HEK293 (cell line): ENCODE data around the gene SLC6A11.

Experiments
- ATF2 ChIP-seq: fragments of 450-650 bp; formaldehyde crosslinking; IDR thresholded peaks from 2 replicates; pipeline ENCODE4 v1.5.1; 2016; ENCODE audit warnings: missing biosample characterization, missing genetic modification characterization, low read depth
- KLF7 ChIP-seq: fragments of 450-650 bp; formaldehyde crosslinking; IDR thresholded peaks from 2 replicates; pipeline ENCODE4 v1.5.1; 2016; ENCODE audit warnings: missing biosample characterization, missing genetic modification characterization, borderline replicate concordance
- KLF9 ChIP-seq: fragments of 450-650 bp; formaldehyde crosslinking; IDR thresholded peaks from 2 replicates; pipeline ENCODE4 v1.5.1; 2016; ENCODE audit warnings: missing biosample characterization, missing genetic modification characterization, low read depth
- ZNF223 ChIP-seq: fragments of 450-650 bp; formaldehyde crosslinking; IDR thresholded peaks from 2 replicates; pipeline ENCODE4 v1.5.1; 2016; ENCODE audit warnings: missing biosample characterization, missing genetic modification characterization
- ZNF248 ChIP-seq: fragments of 450-650 bp; formaldehyde crosslinking; IDR thresholded peaks from 2 replicates; pipeline ENCODE4 v1.5.1; 2017; ENCODE audit warnings: missing biosample characterization, missing genetic modification characterization
- ZNF48 ChIP-seq: fragments of 450-650 bp; formaldehyde crosslinking; IDR thresholded peaks from 2 replicates; pipeline ENCODE4 v1.5.1; 2016; ENCODE audit warnings: missing biosample characterization, missing genetic modification characterization
- ZNF600 ChIP-seq: fragments of 450-650 bp; formaldehyde crosslinking; IDR thresholded peaks from 2 replicates; pipeline ENCODE4 v1.5.1; 2016; ENCODE audit warnings: missing biosample characterization, missing genetic modification characterization
- TF ChIP-seq, protein P1 (sequence below): fragments of 450-650 bp; formaldehyde crosslinking; IDR thresholded peaks from 2 replicates; pipeline ENCODE4 v1.5.1; 2016; ENCODE audit warnings: missing biosample characterization, missing genetic modification characterization
- TF ChIP-seq, protein P2 (sequence below): fragments of 450-650 bp; IDR thresholded peaks from 2 replicates; pipeline ENCODE4 v1.5.1; 2018; ENCODE audit warnings: missing biosample characterization, mild to moderate bottlenecking, missing genetic modification characterization

GRCh38 chr3:10855083-10855870 lies 39.2 kb downstream of the SLC6A11 start:
- TF ChIP-seq, protein P1, sequence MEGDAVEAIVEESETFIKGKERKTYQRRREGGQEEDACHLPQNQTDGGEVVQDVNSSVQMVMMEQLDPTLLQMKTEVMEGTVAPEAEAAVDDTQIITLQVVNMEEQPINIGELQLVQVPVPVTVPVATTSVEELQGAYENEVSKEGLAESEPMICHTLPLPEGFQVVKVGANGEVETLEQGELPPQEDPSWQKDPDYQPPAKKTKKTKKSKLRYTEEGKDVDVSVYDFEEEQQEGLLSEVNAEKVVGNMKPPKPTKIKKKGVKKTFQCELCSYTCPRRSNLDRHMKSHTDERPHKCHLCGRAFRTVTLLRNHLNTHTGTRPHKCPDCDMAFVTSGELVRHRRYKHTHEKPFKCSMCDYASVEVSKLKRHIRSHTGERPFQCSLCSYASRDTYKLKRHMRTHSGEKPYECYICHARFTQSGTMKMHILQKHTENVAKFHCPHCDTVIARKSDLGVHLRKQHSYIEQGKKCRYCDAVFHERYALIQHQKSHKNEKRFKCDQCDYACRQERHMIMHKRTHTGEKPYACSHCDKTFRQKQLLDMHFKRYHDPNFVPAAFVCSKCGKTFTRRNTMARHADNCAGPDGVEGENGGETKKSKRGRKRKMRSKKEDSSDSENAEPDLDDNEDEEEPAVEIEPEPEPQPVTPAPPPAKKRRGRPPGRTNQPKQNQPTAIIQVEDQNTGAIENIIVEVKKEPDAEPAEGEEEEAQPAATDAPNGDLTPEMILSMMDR (tag by site-specific recombination): no peak
- no peak for TF ChIP-seq KLF9
- TF ChIP-seq ATF2: no peak
- no peak for TF ChIP-seq ZNF248 (tag by site-specific recombination)
- TF ChIP-seq KLF7 (tag by site-specific recombination): no peak
- no peak for TF ChIP-seq ZNF48 (tag by site-specific recombination)
- TF ChIP-seq, protein P2, sequence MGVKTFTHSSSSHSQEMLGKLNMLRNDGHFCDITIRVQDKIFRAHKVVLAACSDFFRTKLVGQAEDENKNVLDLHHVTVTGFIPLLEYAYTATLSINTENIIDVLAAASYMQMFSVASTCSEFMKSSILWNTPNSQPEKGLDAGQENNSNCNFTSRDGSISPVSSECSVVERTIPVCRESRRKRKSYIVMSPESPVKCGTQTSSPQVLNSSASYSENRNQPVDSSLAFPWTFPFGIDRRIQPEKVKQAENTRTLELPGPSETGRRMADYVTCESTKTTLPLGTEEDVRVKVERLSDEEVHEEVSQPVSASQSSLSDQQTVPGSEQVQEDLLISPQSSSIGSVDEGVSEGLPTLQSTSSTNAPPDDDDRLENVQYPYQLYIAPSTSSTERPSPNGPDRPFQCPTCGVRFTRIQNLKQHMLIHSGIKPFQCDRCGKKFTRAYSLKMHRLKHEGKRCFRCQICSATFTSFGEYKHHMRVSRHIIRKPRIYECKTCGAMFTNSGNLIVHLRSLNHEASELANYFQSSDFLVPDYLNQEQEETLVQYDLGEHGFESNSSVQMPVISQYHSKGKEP (tag by site-specific recombination): no peak
- TF ChIP-seq ZNF223 (tag by site-specific recombination): no peak
- TF ChIP-seq ZNF600 (tag by site-specific recombination): no peak
